Neuronal stem cell (in vitro differentiated cells): ENCODE data around the gene SLC66A2.
A peak's percentile ranks its signal among the peaks of the same experiment; 100 is the strongest.

Source experiments
- DNase-seq: peaks from one replicate; pipeline ENCODE4 v3.0.0-alpha.2; 2013; ENCODE audit warnings: low spot score
- H2AFZ ChIP-seq: one replicate; pipeline ENCODE4 v1.6.1; 2013; ENCODE audit warnings: mild to moderate bottlenecking, low read length, inconsistent platforms
- H2AK5ac ChIP-seq: 2 replicates; pipeline ENCODE4 v1.6.1; 2013; ENCODE audit warnings: low read depth, mild to moderate bottlenecking, inconsistent platforms, low read length, moderate library complexity, mixed read lengths
- H2BK120ac ChIP-seq: 2 replicates; pipeline ENCODE4 v1.6.1; 2013; ENCODE audit warnings: low read depth, mild to moderate bottlenecking, inconsistent platforms, low read length, moderate library complexity, mixed read lengths
- H2BK12ac ChIP-seq: one replicate; pipeline ENCODE4 v1.6.1; 2013; ENCODE audit warnings: low read length, inconsistent platforms
- H2BK15ac ChIP-seq: 2 replicates; pipeline ENCODE4 v1.6.1; 2013; ENCODE audit warnings: mild to moderate bottlenecking, low read length, inconsistent platforms, mixed read lengths
- H2BK5ac ChIP-seq: one replicate; pipeline ENCODE4 v1.6.1; 2013; ENCODE audit warnings: inconsistent platforms, mild to moderate bottlenecking, low read length, moderate library complexity
- H3K14ac ChIP-seq: one replicate; pipeline ENCODE4 v1.6.1; 2013; ENCODE audit warnings: low read length, inconsistent platforms
- H3K18ac ChIP-seq: 2 replicates; pipeline ENCODE4 v1.6.1; 2013; ENCODE audit warnings: low read length, inconsistent platforms
- H3K23ac ChIP-seq: 2 replicates; pipeline ENCODE4 v1.6.1; 2013; ENCODE audit warnings: low read depth, mild to moderate bottlenecking, mixed read lengths, low read length, inconsistent platforms; ENCODE audit not compliant: poor library complexity
- H3K27ac ChIP-seq: replicated peaks from 3 replicates; pipeline ENCODE4 v1.5.1; 2013; ENCODE audit warnings: low read length, inconsistent platforms
- H3K27me3 ChIP-seq, 3 experiments: 2 replicates each; pipeline ENCODE4 v1.6.1; 2013; ENCODE audit warnings: low read length in 3 of 3, mild to moderate bottlenecking in 2 of 3, inconsistent platforms in 1 of 3, low read depth in 1 of 3, mixed read lengths in 1 of 3, moderate library complexity in 1 of 3; ENCODE audit not compliant: control insufficient read depth in 3 of 3, insufficient read depth in 3 of 3
- H3K36me3 ChIP-seq, 2 donors: replicated peaks in 1 of 2; 2 replicates each; pipeline ENCODE4 v1.6.1; 2013; ENCODE audit warnings: low read length in 2 of 2; ENCODE audit not compliant: control insufficient read depth in 2 of 2, insufficient read depth in 2 of 2
- H3K4ac ChIP-seq: 2 replicates; pipeline ENCODE4 v1.6.1; 2013; ENCODE audit warnings: inconsistent platforms, mild to moderate bottlenecking, low read length, moderate library complexity
- H3K4me1 ChIP-seq, 2 donors: 1 replicate in 1 of 2; 2 replicates in 1 of 2; pipeline ENCODE4 v1.6.1; 2013; ENCODE audit warnings: low read length in 2 of 2, low read depth in 1 of 2; ENCODE audit not compliant: control insufficient read depth in 2 of 2, insufficient read depth in 1 of 2
- H3K4me2 ChIP-seq: one replicate; pipeline ENCODE4 v1.6.1; 2013; ENCODE audit warnings: mild to moderate bottlenecking, low read length, inconsistent platforms; ENCODE audit not compliant: insufficient read depth, poor library complexity, severe bottlenecking
- H3K4me3 ChIP-seq, 2 donors: 2 replicates each; pipeline ENCODE4 v1.5.1; 2013; ENCODE audit warnings: low read length in 2 of 2, mild to moderate bottlenecking in 2 of 2, inconsistent platforms in 1 of 2, moderate library complexity in 1 of 2
- H3K79me1 ChIP-seq: one replicate; pipeline ENCODE4 v1.6.1; 2013; ENCODE audit warnings: low read depth, mild to moderate bottlenecking, inconsistent platforms, low read length, moderate library complexity
- H3K9ac ChIP-seq: one replicate; pipeline ENCODE4 v1.6.1; 2013; ENCODE audit warnings: mild to moderate bottlenecking, low read depth, low read length, inconsistent platforms; ENCODE audit not compliant: poor library complexity
- H3K9me3 ChIP-seq, 2 donors: replicated peaks in 1 of 2; 2 replicates each; pipeline versions ENCODE3 to v1.6.1; 2013; ENCODE audit warnings: low read length in 2 of 2, mild to moderate bottlenecking in 2 of 2, inconsistent platforms in 1 of 2, low read depth in 1 of 2, mixed read lengths in 1 of 2, moderate library complexity in 1 of 2; ENCODE audit not compliant: control insufficient read depth in 2 of 2, insufficient read depth in 1 of 2
- H4K8ac ChIP-seq: one replicate; pipeline ENCODE4 v1.6.1; 2013; ENCODE audit warnings: low read depth, mild to moderate bottlenecking, inconsistent platforms, low read length, moderate library complexity
- H4K91ac ChIP-seq: one replicate; pipeline ENCODE4 v1.6.1; 2013; ENCODE audit warnings: low read length, low read depth, mild to moderate bottlenecking, inconsistent platforms; ENCODE audit not compliant: poor library complexity
- WGBS, 2 donors: extraction: QIAGEN DNeasy Blood & Tissue Kit; methylation state at CpG; one replicate each; pipeline ENCODE4 v1.1.7; 2013; ENCODE audit warnings: missing lambda C conversion rate in 2 of 2, mixed read lengths in 1 of 2; ENCODE audit not compliant: insufficient read length in 2 of 2, insufficient replicate concordance in 1 of 2; ENCODE audit errors: extremely low coverage in 2 of 2; 5-methylcytosine and 5-hydroxymethylcytosine counted together

The SLC66A2 gene

DNA sequence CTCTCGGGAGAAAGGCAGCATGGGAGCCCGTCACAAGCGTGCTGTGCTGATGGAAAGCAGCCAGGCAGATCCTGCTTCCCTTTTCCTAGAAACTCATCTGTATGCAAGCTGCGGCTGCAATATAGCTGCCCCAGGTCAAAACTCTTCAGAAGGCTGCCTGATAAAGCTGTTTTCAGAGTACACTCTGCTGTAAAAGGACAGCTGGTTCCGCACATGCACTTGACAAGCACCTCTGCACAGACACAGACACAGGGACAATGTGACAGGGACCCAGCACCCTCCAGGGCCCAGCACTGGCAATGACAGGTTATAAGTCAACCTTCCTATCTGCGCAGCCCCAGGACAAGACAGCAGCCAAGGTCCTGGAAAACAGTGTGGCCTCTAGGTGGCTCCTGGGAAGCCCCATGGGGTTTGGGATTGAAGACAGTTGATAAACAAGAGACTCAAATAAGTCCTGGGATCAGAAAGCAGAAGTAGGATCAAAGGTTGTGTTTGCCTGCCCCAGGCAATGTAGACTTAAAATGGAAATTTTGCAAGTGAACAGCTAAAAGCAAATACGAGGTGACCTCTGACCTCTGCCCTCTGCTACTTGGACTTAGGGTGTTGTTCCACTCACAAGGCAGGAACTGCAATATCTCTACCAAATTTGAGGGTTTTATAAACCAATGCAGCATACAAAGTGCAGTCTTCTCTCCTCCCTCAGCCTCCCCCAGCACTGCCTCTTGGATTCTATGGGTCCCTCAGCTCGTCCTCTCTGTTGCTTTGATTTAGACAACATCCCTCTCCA lies 16.9 kb downstream of the SLC66A2 start:
- Histone ChIP-seq H3K23ac (no peak overlapping the region), H3K18ac (no peak overlapping the region), H2BK120ac (no peak overlapping the region), H3K14ac (no peak overlapping the region), H3K9me3 (peaks cover 14 to 51% of the 10 kb centered on the region in 2 donors), H3K4me1 (no peaks in the 10 kb centered on the region), H2AFZ (no peak overlapping the region), H3K4me2 (no peak overlapping the region), H2BK5ac (no peak overlapping the region), H3K79me1 (peaks cover 9% of the 10 kb centered on the region), H4K91ac (no peak overlapping the region), H3K9ac (no peak overlapping the region), H2BK15ac (no peak overlapping the region), H4K8ac (no peak overlapping the region), H3K36me3 (peaks cover 7 to 47% of the 10 kb centered on the region in 2 donors), H3K4me3 (no peak overlapping the region), H3K27ac (no peak overlapping the region), H3K27me3 (peaks cover 0 to 2% (median 0%) of the 10 kb centered on the region in 3 experiments), H2AK5ac (no peak overlapping the region), H3K4ac (no peak overlapping the region), H2BK12ac (no peak overlapping the region)
- no peak for DNase-seq
- no CpG with 5 or more reads among the region's 8 CpGs for WGBS, 2 donors

DNA sequence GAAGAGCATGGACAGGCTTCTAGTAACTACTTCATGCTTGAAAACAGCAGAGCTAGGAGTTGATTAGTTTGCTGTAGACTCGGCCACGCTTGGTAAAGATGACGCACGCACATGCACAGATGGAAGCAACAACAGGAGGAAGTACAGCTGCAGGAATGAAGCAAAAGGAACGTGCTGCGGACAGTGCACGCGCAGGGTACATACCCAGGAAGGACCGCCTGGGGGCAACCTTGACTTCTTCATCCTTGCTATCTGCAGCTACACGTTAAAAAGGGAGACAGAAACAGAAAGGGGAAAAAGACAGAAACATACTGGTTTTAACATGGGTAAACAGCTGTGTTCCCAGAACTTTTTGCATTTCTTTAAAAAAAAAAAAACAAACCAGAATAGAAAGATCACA lies 17.7 kb downstream of the SLC66A2 start:
- peaks cover 19 to 59% of the 10 kb centered on the region in 2 donors for H3K9me3 ChIP-seq
- WGBS, 2 donors, result no CpG with 5 or more reads among the region's 10 CpGs
- DNase-seq, result no peak

DNA sequence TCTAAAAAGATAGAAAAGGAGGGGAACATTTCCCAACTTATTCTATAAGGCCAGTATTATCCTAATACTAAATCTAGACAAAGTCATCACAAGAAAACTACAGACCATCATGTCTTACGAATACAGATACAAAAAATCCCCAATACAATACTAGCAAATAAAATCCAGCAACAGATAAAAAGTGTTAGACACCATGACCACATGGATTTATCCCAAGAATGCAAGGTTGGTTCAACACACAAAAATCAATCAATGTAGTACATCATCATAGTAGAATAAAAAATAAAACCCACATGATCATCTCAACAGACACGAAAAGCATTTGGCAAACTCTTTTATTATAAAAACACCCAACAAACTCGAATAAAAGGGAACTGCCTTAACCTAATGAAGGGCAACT lies 18.5 kb downstream of the SLC66A2 start:
- H3K4me3 ChIP-seq, result no peak overlapping the region
- H2BK120ac ChIP-seq, result no peak overlapping the region
- no peak overlapping the region for H4K91ac ChIP-seq
- H3K4ac ChIP-seq, result no peak overlapping the region
- no peak overlapping the region for H3K23ac ChIP-seq
- no peak for DNase-seq
- H3K4me2 ChIP-seq, result no peak overlapping the region
- no peak overlapping the region for H3K18ac ChIP-seq
- H2AK5ac ChIP-seq, result no peak overlapping the region
- no peak overlapping the region for H2BK12ac ChIP-seq
- peaks cover 22 to 66% of the 10 kb centered on the region in 2 donors for H3K9me3 ChIP-seq
- peaks cover 7 to 53% of the 10 kb centered on the region in 2 donors for H3K36me3 ChIP-seq
- H2BK15ac ChIP-seq, result no peak overlapping the region
- H4K8ac ChIP-seq, result no peak overlapping the region
- peaks cover 0 to 2% (median 0%) of the 10 kb centered on the region in 3 experiments for H3K27me3 ChIP-seq
- H3K14ac ChIP-seq, result no peak overlapping the region
- no CpG with 5 or more reads among the region's 3 CpGs for WGBS, 2 donors
- H2AFZ ChIP-seq, result no peak overlapping the region
- H3K9ac ChIP-seq, result no peak overlapping the region
- H3K79me1 ChIP-seq, result peaks cover 10% of the 10 kb centered on the region
- no peaks in the 10 kb centered on the region for H3K4me1 ChIP-seq
- H2BK5ac ChIP-seq, result no peak overlapping the region
- no peak overlapping the region for H3K27ac ChIP-seq

More for the DNA sequence above, 17.7 kb downstream of the SLC66A2 start:
- no peak overlapping the region for H3K23ac ChIP-seq
- H3K79me1 ChIP-seq, result peaks cover 11% of the 10 kb centered on the region
- no peak overlapping the region for H2BK120ac ChIP-seq
- no peak overlapping the region for H2BK12ac ChIP-seq
- H3K14ac ChIP-seq, result no peak overlapping the region
- H3K27me3 ChIP-seq, result peaks cover 0 to 2% (median 0%) of the 10 kb centered on the region in 3 experiments
- no peak overlapping the region for H3K27ac ChIP-seq
- peaks cover 7 to 49% of the 10 kb centered on the region in 2 donors for H3K36me3 ChIP-seq
- H2AK5ac ChIP-seq, result no peak overlapping the region
- H3K4me1 ChIP-seq, result no peaks in the 10 kb centered on the region
- H3K4ac ChIP-seq, result no peak overlapping the region
- H3K18ac ChIP-seq, result no peak overlapping the region
- no peak overlapping the region for H2BK15ac ChIP-seq
- no peak overlapping the region for H2BK5ac ChIP-seq
- H3K4me3 ChIP-seq, result peak overlapping the region in 1 of 2 donors; percentile 31
- H4K91ac ChIP-seq, result no peak overlapping the region
- no peak overlapping the region for H2AFZ ChIP-seq
- H3K9ac ChIP-seq, result no peak overlapping the region
- no peak overlapping the region for H3K4me2 ChIP-seq
- H4K8ac ChIP-seq, result no peak overlapping the region

GRCh38 chr18:79931475-79931874 lies 20.0 kb downstream of the SLC66A2 start:
- no peak for DNase-seq
- Histone ChIP-seq H2BK120ac (no peak overlapping the region), H3K27ac (no peak overlapping the region), H4K91ac (no peak overlapping the region), H2BK15ac (no peak overlapping the region), H2BK12ac (no peak overlapping the region), H3K9me3 (peaks cover 22 to 59% of the 10 kb centered on the region in 2 donors), H2AK5ac (no peak overlapping the region), H3K4me1 (peaks cover 0 to 6% of the 10 kb centered on the region in 2 donors), H3K14ac (no peak overlapping the region), H2AFZ (no peak overlapping the region), H3K4me2 (no peak overlapping the region), H3K9ac (no peak overlapping the region), H3K18ac (no peak overlapping the region), H3K4ac (no peak overlapping the region), H3K79me1 (peaks cover 10% of the 10 kb centered on the region), H4K8ac (no peak overlapping the region), H3K23ac (no peak overlapping the region), H3K27me3 (peaks cover 0 to 2% (median 0%) of the 10 kb centered on the region in 3 experiments), H3K4me3 (no peak overlapping the region), H3K36me3 (peaks cover 7 to 49% of the 10 kb centered on the region in 2 donors), H2BK5ac (no peak overlapping the region)
- no CpG with 5 or more reads among the region's 2 CpGs for WGBS, 2 donors
